Measurements from ENCODE around the gene SCAF8.

Gene SCAF8

GRCh38 chr6:154847318-154847717, 114.1 kb downstream of the SCAF8 start:
- no peak for DNase-seq

DNA sequence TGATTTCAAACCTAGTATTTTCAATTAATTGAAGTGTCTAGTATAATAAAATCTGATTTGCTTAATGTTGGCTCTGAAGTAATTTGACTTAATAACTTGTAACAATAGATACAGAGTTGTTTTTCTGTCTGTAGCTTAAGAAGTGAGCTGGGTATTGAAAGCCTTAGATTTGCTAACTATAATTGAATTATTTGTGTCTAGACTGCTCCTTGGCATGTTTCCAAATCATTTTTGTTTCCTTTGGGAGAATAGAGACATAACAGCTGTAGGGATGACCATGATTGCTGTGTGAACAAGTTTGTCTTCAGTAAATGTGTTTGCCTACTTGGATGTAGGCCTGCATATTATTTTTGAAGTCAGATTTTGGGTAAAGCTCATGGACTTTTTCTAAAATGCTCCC, 115.4 kb downstream of the SCAF8 start:
- no peak for DNase-seq

DNA sequence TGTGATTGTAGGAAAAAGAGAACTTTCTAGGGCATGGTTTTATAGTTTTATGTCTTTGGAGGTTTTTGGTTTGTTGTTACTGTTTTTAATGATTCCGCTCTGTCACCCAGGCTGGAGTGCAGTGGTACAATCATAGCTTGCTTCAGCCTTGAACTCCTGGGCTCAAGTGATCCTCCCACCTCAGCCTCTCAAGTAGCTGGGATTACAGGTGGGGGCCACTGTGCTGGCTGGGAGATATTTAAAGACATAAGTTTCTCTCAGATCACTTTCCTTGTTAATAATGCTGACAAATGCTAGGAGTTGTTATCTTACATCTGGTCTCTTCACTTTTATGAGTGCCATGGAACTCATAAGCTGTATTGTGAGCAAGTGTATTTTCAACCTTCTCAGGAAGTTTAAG, 116.3 kb downstream of the SCAF8 start:
- no peak for DNase-seq

GRCh38 chr6:154852687-154853086, 119.5 kb downstream of the SCAF8 start:
- no peak for DNase-seq

GRCh38 chr6:154857529-154857928, 124.3 kb downstream of the SCAF8 start:
- DNase-seq = no peak

DNA sequence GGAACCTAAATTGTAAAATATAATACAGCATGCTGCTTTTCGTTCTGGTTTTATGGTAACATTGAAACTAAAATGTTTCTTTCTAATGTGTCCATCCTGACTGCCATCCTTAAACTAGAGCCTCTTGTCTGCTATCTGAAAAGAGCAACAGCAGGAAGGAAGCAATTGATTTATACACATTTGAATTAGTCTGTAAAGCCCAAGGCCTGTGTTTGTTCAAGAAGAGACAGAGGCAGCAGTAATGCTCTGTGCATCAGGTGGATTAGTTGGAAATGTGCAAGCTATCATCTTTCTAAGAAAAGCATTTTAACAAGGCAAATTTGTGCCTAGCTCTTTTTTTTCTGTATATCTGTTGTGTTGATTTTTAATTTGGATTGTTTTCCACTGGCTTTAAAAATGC, 128.6 kb downstream of the SCAF8 start:
- no peak for DNase-seq

DNA sequence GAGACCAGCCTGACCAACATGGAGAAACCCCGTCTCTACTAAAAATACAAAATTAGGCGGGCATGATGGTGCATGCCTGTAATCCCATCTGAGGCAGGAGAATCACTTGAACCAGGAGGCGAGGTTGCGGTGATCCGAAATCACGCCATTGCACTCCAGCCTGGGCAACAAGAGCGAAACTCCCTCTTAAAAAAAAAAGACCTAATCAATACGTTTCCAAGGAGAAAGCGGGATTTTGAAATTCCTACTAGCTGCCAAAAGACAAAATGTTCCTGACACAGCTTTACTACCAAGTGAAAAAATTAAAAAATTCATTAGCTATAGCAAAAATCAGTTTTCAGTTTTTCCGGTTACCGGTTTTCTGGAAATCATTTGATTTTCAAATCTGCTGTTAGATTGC, 129.3 kb downstream of the SCAF8 start:
- no peak for DNase-seq

GRCh38 chr6:154864066-154864430, 130.8 kb downstream of the SCAF8 start:
- DNase-seq = no peak

GRCh38 chr6:154865291-154865690, 132.1 kb downstream of the SCAF8 start:
- DNase-seq = no peak

- DNase-seq = peak in 1 of 2 donors; percentile 28
Measured at GRCh38 chr6:154868143-154868594, 135.0 kb downstream of the SCAF8 start.

GRCh38 chr6:154872542-154873114, 139.4 kb downstream of the SCAF8 start:
- DNase-seq = no peak

DNA sequence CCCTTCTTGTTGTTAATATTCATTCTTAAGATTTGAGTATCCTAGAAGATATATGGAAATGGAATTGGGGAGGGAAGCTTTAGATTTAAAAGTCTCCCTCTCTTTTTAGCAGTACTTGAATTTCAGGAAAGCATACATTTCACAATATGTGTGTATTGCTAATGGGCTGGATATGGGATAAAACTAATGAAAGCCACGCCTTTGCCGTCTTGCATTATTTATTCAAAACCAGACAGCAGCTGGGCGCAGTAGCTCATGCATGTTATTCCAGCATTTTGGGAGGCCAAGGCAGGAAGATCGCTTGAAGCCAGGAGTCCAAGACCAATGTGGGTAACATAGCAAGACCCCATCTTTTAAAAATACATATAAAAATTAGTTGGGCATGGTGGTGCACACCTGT, 140.3 kb downstream of the SCAF8 start:
- DNase-seq = no peak

DNA sequence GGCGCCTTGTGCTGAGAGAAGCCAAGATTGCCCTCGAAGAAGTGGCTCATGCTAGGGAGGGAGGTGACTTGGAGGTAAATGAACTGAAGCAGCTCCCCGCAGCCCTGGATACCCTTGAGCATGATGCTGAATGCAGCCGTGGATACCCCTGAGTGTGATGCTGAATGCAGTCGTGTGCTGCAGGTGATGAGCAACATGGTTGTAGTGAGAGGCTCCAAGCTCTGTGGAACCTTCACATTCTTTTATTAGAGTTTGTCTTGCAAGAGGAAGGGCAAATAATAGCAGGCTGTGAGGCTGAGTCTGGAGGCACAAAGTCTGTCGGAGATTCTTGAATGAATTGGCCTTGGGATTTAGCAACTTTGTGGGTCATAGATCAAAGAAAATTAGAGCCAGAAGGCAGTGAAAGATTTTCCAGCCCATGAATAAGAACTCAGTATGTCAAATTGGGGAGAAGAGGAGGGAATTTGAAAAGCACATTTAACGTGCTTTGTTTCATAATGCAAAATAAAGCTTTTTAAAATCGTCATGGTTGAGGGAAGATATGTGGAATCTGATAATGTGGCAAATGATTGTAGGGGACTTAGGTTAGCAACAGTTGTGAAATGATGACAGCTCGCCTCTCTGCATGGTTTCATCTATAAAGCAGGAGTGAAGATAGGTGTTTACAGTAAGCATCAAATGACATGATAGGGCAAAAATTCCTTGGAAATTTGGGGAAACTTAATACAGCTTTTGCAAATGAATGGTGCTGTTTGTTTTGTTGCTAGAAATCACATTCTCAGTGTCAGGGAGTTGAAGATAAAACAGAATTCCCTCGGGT, 141.8 kb downstream of the SCAF8 start:
- DNase-seq = no peak

DNA sequence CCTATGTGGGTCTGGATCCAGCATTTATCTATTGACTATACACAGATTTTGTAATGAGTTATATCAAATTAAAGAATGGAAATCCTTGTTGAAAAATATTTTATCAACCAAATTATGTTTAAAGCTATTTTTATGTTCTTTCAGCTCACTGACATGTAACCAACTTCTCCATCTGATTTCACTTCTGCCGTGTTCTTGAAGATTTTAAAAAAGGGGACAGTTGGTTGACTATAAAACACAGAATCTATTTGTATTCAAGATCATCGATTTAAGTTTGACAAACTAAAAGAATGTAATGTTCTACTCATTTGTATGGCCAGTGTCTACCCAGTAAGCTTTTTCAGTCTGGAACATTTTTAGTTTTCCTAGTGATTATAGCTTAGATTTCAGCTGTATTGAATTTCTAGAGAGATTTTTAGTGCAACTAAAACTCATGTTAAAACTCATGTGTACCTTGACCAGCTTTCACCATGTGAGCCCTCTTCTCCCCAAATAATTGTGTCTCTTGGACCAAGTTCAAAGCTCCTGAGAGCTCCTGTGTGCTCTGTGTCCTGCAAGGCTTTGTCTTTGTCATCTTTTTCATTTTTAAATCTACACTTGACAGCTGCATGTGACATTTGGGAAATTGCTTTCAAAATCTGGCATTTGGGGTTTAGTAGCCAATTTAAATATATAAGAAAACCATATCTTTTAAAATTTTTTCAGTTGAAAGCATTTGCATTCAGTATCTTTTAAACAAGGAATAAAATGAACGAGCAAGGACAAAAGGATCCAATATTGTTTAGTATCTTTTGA, 143.5 kb downstream of the SCAF8 start:
- DNase-seq = no peak

- no peak for DNase-seq
Measured at GRCh38 chr6:154878871-154879491, 145.8 kb downstream of the SCAF8 start.

DNA sequence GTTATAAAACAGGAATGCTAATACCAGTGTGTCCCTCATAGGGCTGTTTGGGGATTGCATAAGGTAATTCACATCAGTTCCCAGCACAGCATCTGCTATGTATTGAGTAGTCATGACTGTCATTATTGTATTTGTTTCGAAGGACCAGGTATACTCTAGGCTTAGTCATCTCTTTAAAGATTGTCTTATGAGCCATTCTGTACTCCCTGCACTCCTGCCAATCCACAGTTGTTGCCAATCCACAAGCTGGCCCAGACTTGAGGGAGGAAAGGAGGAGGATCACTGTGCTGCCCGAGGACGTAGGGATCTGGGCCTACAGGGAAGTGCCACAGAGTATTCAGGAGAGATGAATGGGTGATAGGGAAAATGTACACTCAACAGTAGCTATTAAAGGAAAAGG, 148.9 kb downstream of the SCAF8 start:
- no peak for DNase-seq

Measured in CD4-positive, alpha-beta T cell treated with Interleukin-1 beta for 1 hour (primary cell).